PC-3 (cell line): Measurements from ENCODE around the gene PILRA.

Experiments used
- CTCF ChIP-seq: fragments of 300-600 bp; sonication (generic); conservative IDR thresholded peaks from 2 replicates; pipeline ENCODE4 v1.5.1; 2017; ENCODE audit warnings: antibody characterized with exemption, low read depth, mild to moderate bottlenecking, low read length
- EZH2 ChIP-seq: fragments of 300-600 bp; sonication (generic); IDR thresholded peaks from one replicate; pipeline ENCODE4 v1.6.1; 2017; ENCODE audit warnings: antibody characterized with exemption, mild to moderate bottlenecking, low read length; ENCODE audit not compliant: unreplicated experiment

GRCh38 chr7:100400041-100400440, 26.8 kb downstream of the PILRA start:
- TF ChIP-seq CTCF (no peak), EZH2 (no peak)
